ENCODE measurements around the gene CAMK2G.
A peak's percentile ranks its signal among the peaks of the same experiment; 100 is the strongest.
"Not testable (repeated sequence)": the region's sequence is repeated elsewhere in the genome, so short reads cannot be mapped to it uniquely, and the experiment has no call there.

The CAMK2G gene

GRCh38 chr10:73892310-73893030 lies 18.1 kb upstream of the CAMK2G start:
- Histone ChIP-seq H3K36me3 (replicated peaks) (no peaks in the 10 kb centered on the region), H3K4me3 (ENCODE audit: low read depth, low read length) (no peak overlapping the region), H3K27me3 (replicated peaks) (no peaks in the 10 kb centered on the region), H3K27ac (no peak overlapping the region)
- TF ChIP-seq CTCF (IDR thresholded peaks at IDR 0.05; ENCODE audit: low read depth, low read length, missing control alignments), result no peak
- no peak for DNase-seq
- in situ Hi-C loops (cut with HindIII; ENCODE audit: low pct_ligation_motif_present, low sequenced_read_pairs), result no loop called here

GRCh38 chr10:73891540-73891939 lies 17.2 kb upstream of the CAMK2G start:
- H3K27ac ChIP-seq, result no peak overlapping the region
- no peak for TF ChIP-seq CTCF (IDR thresholded peaks at IDR 0.05; ENCODE audit: low read depth, low read length, missing control alignments)
- no peaks in the 10 kb centered on the region for H3K36me3 ChIP-seq (replicated peaks)
- H3K4me3 ChIP-seq (ENCODE audit: low read depth, low read length), result no peak overlapping the region
- no peak for DNase-seq
- H3K27me3 ChIP-seq (replicated peaks), result no peaks in the 10 kb centered on the region
- in situ Hi-C loops (cut with HindIII; ENCODE audit: low pct_ligation_motif_present, low sequenced_read_pairs), result no loop called here

GRCh38 chr10:73890830-73891229 lies 16.5 kb upstream of the CAMK2G start:
- not testable (repeated sequence) for H3K36me3 ChIP-seq (replicated peaks)

GRCh38 chr10:73890261-73890660 lies 15.9 kb upstream of the CAMK2G start:
- Histone ChIP-seq H3K36me3 (replicated peaks) (no peaks in the 10 kb centered on the region), H3K27ac (no peak overlapping the region), H3K4me3 (ENCODE audit: low read depth, low read length) (no peak overlapping the region), H3K27me3 (replicated peaks) (no peaks in the 10 kb centered on the region)
- DNase-seq, result no peak
- in situ Hi-C loops (cut with HindIII; ENCODE audit: low pct_ligation_motif_present, low sequenced_read_pairs), result no loop called here
- no peak for TF ChIP-seq CTCF (IDR thresholded peaks at IDR 0.05; ENCODE audit: low read depth, low read length, missing control alignments)

More at GRCh38 chr10:73890830-73891229, 16.5 kb upstream of the CAMK2G start:
- DNase-seq; H3K27ac ChIP-seq; in situ Hi-C loops (cut with HindIII; ENCODE audit: low pct_ligation_motif_present, low sequenced_read_pairs); H3K27me3 ChIP-seq (replicated peaks); H3K4me3 ChIP-seq (ENCODE audit: low read depth, low read length): not testable (repeated sequence)

- in situ Hi-C loops (cut with HindIII; ENCODE audit: low pct_ligation_motif_present, low sequenced_read_pairs); H3K4me3 ChIP-seq (ENCODE audit: low read depth, low read length); H3K27ac ChIP-seq; H3K27me3 ChIP-seq (replicated peaks); H3K36me3 ChIP-seq (replicated peaks); DNase-seq: not testable (repeated sequence)
Observed at GRCh38 chr10:73889416-73889815, 15.1 kb upstream of the CAMK2G start.

- Histone ChIP-seq H3K4me3 (ENCODE audit: low read depth, low read length) (no peak overlapping the region), H3K36me3 (replicated peaks) (no peaks in the 10 kb centered on the region), H3K27ac (peak overlapping the region; percentile 65), H3K27me3 (replicated peaks) (no peaks in the 10 kb centered on the region)
- TF ChIP-seq CTCF (IDR thresholded peaks at IDR 0.05; ENCODE audit: low read depth, low read length, missing control alignments), result no peak
- peak; percentile 45 for DNase-seq
- in situ Hi-C loops (cut with HindIII; ENCODE audit: low pct_ligation_motif_present, low sequenced_read_pairs), result no loop called here
Observed at GRCh38 chr10:73889014-73889413, 14.7 kb upstream of the CAMK2G start.

- H3K36me3 ChIP-seq (replicated peaks), result no peaks in the 10 kb centered on the region
- in situ Hi-C loops (cut with HindIII; ENCODE audit: low pct_ligation_motif_present, low sequenced_read_pairs), result no loop called here
- peak overlapping the region; percentile 65 for H3K27ac ChIP-seq
- no peaks in the 10 kb centered on the region for H3K27me3 ChIP-seq (replicated peaks)
- H3K4me3 ChIP-seq (ENCODE audit: low read depth, low read length), result no peak overlapping the region
- TF ChIP-seq CTCF (IDR thresholded peaks at IDR 0.05; ENCODE audit: low read depth, low read length, missing control alignments), result no peak
- no peak for DNase-seq
Observed at GRCh38 chr10:73888514-73888913, 14.2 kb upstream of the CAMK2G start.

Measured in brain microvascular endothelial cell (primary cell).